ENCODE results near the gene PELI3.

PELI3 gene

GRCh38 chr11:66509131-66509561, 42.4 kb downstream of the PELI3 start:
- DNase-seq = no peak

- peak; percentile 81 to 82 for DNase-seq
These were observed 43.7 kb downstream of the PELI3 start, which contains the start of gene BBS1 for GRCh38 chr11:66510271-66510989. BBS1 (plus strand) TSS chr11:66510635; CDS start chr11:66510660, 25 bp downstream.

- DNase-seq = no peak
These were observed 44.3 kb downstream of the PELI3 start for GRCh38 chr11:66510990-66511339.

GRCh38 chr11:66523611-66524010, 56.9 kb downstream of the PELI3 start:
- DNase-seq = no peak

GRCh38 chr11:66524304-66525040, 57.8 kb downstream of the PELI3 start:
- DNase-seq = no peak

All from activated CD4-positive, alpha-beta T cell treated with anti-CD3 and anti-CD28 coated beads for 4 hours (primary cell).